NCI-H146 (cell line): ENCODE data around the gene CCDC148.

Source experiments
- DNase-seq: peaks from one replicate; lab custom pipeline; 2025; lab: John Stamatoyannopoulos, UW

Gene CCDC148

GRCh38 chr2:158414538-158414937, 42.0 kb downstream of the CCDC148 start:
- no peak for DNase-seq

- DNase-seq, result no peak
Measured at GRCh38 chr2:158413581-158413980, 43.0 kb downstream of the CCDC148 start.

- no peak for DNase-seq
Measured at GRCh38 chr2:158412206-158412605, 44.3 kb downstream of the CCDC148 start.

GRCh38 chr2:158411748-158412147, 44.8 kb downstream of the CCDC148 start:
- no peak for DNase-seq

GRCh38 chr2:158410132-158410531, 46.4 kb downstream of the CCDC148 start:
- no peak for DNase-seq

GRCh38 chr2:158407031-158407430, 49.5 kb downstream of the CCDC148 start:
- no peak for DNase-seq

GRCh38 chr2:158405341-158405740, 51.2 kb downstream of the CCDC148 start:
- DNase-seq, result no peak

GRCh38 chr2:158403237-158403636, 53.3 kb downstream of the CCDC148 start:
- no peak for DNase-seq

- no peak for DNase-seq
Measured at GRCh38 chr2:158402665-158403064, 53.9 kb downstream of the CCDC148 start.

- no peak for DNase-seq
Measured at GRCh38 chr2:158395166-158395565, 61.4 kb downstream of the CCDC148 start.

GRCh38 chr2:158394453-158394852, 62.1 kb downstream of the CCDC148 start:
- DNase-seq, result no peak

- no peak for DNase-seq
Measured at GRCh38 chr2:158393886-158394285, 62.7 kb downstream of the CCDC148 start.

- no peak for DNase-seq
Measured at GRCh38 chr2:158392687-158393086, 63.9 kb downstream of the CCDC148 start.

- peak; percentile 32 for DNase-seq
Measured at GRCh38 chr2:158391876-158392275, 64.7 kb downstream of the CCDC148 start.

GRCh38 chr2:158391361-158391760, 65.2 kb downstream of the CCDC148 start:
- DNase-seq, result no peak

GRCh38 chr2:158388159-158388558, 68.4 kb downstream of the CCDC148 start:
- DNase-seq, result no peak

- no peak for DNase-seq
Measured at GRCh38 chr2:158385646-158386045, 70.9 kb downstream of the CCDC148 start.

- DNase-seq, result no peak
Measured at GRCh38 chr2:158381978-158382377, 74.6 kb downstream of the CCDC148 start.

GRCh38 chr2:158381205-158381604, 75.3 kb downstream of the CCDC148 start:
- DNase-seq, result no peak

GRCh38 chr2:158380746-158381145, 75.8 kb downstream of the CCDC148 start:
- no peak for DNase-seq

- DNase-seq, result no peak
Measured at GRCh38 chr2:158378926-158379325, 77.6 kb downstream of the CCDC148 start.

- DNase-seq, result no peak
Measured at GRCh38 chr2:158366342-158366741, 90.2 kb downstream of the CCDC148 start.

GRCh38 chr2:158359846-158360245, 96.7 kb downstream of the CCDC148 start:
- DNase-seq, result no peak

- DNase-seq, result no peak
Measured at GRCh38 chr2:158357699-158358098, 98.9 kb downstream of the CCDC148 start.

GRCh38 chr2:158357122-158357521, 99.4 kb downstream of the CCDC148 start:
- no peak for DNase-seq
